Smooth muscle cell (in vitro differentiated cells): Measurements from ENCODE around the gene CACNA1E. TPM values are rescaled to one million over a fixed set of nuclear protein-coding genes. Genes with fewer than 3 reads are reported as not detected.

Source experiments
- DNase-seq: peaks from one replicate; lab custom pipeline; 2025; ENCODE audit not compliant: unreplicated experiment; lab: John Stamatoyannopoulos, UW
- H2AFZ ChIP-seq: fragments of 200-600 bp; sonication (generic); 2 replicates; pipeline ENCODE4 v1.6.0; 2016; ENCODE audit warnings: antibody characterized with exemption, low read depth, mild to moderate bottlenecking
- H3F3A ChIP-seq: fragments of 200-600 bp; sonication (generic); 2 replicates; pipeline ENCODE4 v1.6.0; 2017; ENCODE audit warnings: antibody characterized with exemption, low read depth
- H3K27ac ChIP-seq: fragments of 200-600 bp; sonication (generic); 2 replicates; pipeline ENCODE4 v1.5.1; 2016; ENCODE audit warnings: low read depth, mild to moderate bottlenecking
- H3K27me3 ChIP-seq: fragments of 200-600 bp; sonication (generic); 2 replicates; pipeline ENCODE4 v1.6.1; 2016; ENCODE audit warnings: low read depth, mild to moderate bottlenecking
- H3K36me3 ChIP-seq: fragments of 200-600 bp; sonication (generic); 2 replicates; pipeline ENCODE4 v1.5.1; 2016; ENCODE audit warnings: low read depth
- H3K4me1 ChIP-seq: fragments of 200-600 bp; sonication (generic); 2 replicates; pipeline ENCODE4 v1.5.1; 2016; ENCODE audit warnings: low read depth
- H3K4me2 ChIP-seq: fragments of 200-600 bp; sonication (generic); 2 replicates; pipeline ENCODE4 v1.6.0; 2016; ENCODE audit warnings: mild to moderate bottlenecking
- H3K4me3 ChIP-seq: fragments of 200-600 bp; sonication (generic); 2 replicates; pipeline ENCODE4 v1.5.1; 2016; ENCODE audit warnings: mild to moderate bottlenecking
- H3K79me2 ChIP-seq: fragments of 200-600 bp; sonication (generic); 2 replicates; pipeline ENCODE4 v1.6.0; 2016; ENCODE audit warnings: low read depth, mild to moderate bottlenecking
- H3K9ac ChIP-seq: fragments of 200-600 bp; sonication (generic); 2 replicates; pipeline ENCODE4 v1.6.0; 2016; ENCODE audit warnings: low read depth
- H3K9me3 ChIP-seq: fragments of 200-600 bp; sonication (generic); replicated peaks from 2 replicates; pipeline ENCODE4 v1.5.1; 2016; ENCODE audit warnings: low read depth
- H4K20me1 ChIP-seq: fragments of 200-600 bp; sonication (generic); 2 replicates; pipeline ENCODE4 v1.6.0; 2016; ENCODE audit warnings: low read depth
- WGBS: methylation state at CpG from one replicate; pipeline ENCODE4 v1.1.7; 2016; ENCODE audit warnings: low lambda C conversion rate; 5-methylcytosine and 5-hydroxymethylcytosine counted together
- polyA plus RNA-seq: library from polyadenylated mRNA; unstranded; fragments of >200 nt; fragmentation: Nextera tagmentation; extraction: Ambion mirVana; gene quantifications from 2 replicates; pipeline ENCODE4 v1.2.1, GENCODE V29; 2016
- total RNA-seq: library from RNA; depleted of rRNA; stranded (reverse); fragments of >200 nt; gene quantifications from 2 replicates; pipeline ENCODE4 v1.2.3, GENCODE V29; 2014
- TF ChIP-seq, protein P1 (sequence below): fragments of 200-600 bp; sonication (generic); IDR thresholded peaks from 2 replicates; pipeline ENCODE4 v1.5.1; 2017; ENCODE audit warnings: borderline replicate concordance, mild to moderate bottlenecking, antibody characterized with exemption; ENCODE audit not compliant: insufficient read depth, poor library complexity, severe bottlenecking

Gene CACNA1E
- total and polyA plus RNA-seq, 2 experiments from 2014 or later = not detected

DNA sequence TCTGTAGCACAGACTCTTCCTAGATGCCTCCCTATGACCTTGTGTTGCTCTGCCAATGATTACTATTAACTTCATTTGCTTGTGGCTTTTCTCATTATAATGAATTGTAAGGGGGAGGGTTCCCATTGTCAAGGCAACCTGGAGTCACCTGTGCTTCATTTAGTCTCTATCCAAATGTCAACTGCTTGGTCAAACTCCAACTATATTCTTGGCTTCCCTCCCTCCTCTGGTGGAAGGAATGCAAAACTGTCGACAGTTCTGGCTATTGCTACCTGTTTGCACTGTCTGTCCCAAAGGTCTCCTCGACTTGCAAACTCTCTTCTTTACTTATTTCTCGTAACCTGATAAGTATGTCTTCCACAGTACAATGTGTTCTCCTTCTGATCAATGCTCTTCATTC, 100.3 kb downstream of the CACNA1E start:
- TF ChIP-seq, protein P1, sequence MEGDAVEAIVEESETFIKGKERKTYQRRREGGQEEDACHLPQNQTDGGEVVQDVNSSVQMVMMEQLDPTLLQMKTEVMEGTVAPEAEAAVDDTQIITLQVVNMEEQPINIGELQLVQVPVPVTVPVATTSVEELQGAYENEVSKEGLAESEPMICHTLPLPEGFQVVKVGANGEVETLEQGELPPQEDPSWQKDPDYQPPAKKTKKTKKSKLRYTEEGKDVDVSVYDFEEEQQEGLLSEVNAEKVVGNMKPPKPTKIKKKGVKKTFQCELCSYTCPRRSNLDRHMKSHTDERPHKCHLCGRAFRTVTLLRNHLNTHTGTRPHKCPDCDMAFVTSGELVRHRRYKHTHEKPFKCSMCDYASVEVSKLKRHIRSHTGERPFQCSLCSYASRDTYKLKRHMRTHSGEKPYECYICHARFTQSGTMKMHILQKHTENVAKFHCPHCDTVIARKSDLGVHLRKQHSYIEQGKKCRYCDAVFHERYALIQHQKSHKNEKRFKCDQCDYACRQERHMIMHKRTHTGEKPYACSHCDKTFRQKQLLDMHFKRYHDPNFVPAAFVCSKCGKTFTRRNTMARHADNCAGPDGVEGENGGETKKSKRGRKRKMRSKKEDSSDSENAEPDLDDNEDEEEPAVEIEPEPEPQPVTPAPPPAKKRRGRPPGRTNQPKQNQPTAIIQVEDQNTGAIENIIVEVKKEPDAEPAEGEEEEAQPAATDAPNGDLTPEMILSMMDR = peak; percentile 12
- H3K4me3 ChIP-seq = no peak overlapping the region
- WGBS = 60% methylated on average over 3 of the region's 3 CpGs

DNA sequence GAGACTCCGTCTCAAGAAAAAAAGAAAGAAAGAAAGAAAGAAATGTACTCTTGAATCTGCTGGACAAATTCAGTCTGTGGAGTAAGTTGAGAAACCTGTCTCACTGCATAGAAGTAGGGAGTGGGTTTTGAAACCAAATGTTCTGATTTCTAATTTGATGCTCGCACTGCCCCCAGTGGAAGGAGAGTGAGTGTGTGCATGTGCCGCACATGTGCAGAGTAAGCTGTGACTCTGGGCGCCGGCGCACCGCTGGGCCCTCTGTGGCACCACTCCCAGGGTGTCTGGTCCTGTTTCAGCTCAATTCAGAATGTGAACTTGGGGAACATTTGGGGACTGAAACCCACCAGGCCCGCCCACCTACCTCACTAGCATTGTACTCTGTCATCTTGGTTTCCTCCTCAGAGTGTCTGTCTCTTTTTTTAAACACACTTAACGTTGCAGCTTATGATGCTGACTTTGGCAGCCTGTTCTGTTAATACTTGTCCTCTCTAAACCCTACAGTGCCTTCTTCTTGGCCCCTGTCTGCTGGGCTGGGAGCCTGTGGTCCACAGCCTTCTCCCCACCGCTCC, 104.6 kb downstream of the CACNA1E start:
- H3K36me3 ChIP-seq = no peaks in the 10 kb centered on the region
- no peak overlapping the region for H2AFZ ChIP-seq
- H3K4me2 ChIP-seq = no peak overlapping the region
- H3F3A ChIP-seq = no peaks in the 10 kb centered on the region
- no peaks in the 10 kb centered on the region for H3K79me2 ChIP-seq
- no peak overlapping the region for H3K4me3 ChIP-seq
- 79% methylated on average over 10 of the region's 10 CpGs for WGBS
- H3K4me1 ChIP-seq = no peaks in the 10 kb centered on the region
- no peak overlapping the region for H3K27ac ChIP-seq
- H3K27me3 ChIP-seq = peaks cover 5% of the 10 kb centered on the region
- no peak overlapping the region for H3K9ac ChIP-seq
- TF ChIP-seq, protein P1 = no peak
- no peak for DNase-seq
- H3K9me3 ChIP-seq = no peaks in the 10 kb centered on the region
- no peaks in the 10 kb centered on the region for H4K20me1 ChIP-seq

More for the DNA sequence above, 100.3 kb downstream of the CACNA1E start:
- Histone ChIP-seq H4K20me1 (no peaks in the 10 kb centered on the region), H3K79me2 (no peaks in the 10 kb centered on the region), H3F3A (no peaks in the 10 kb centered on the region), H3K27me3 (no peaks in the 10 kb centered on the region), H3K9me3 (no peaks in the 10 kb centered on the region), H3K4me2 (no peak overlapping the region), H2AFZ (no peak overlapping the region), H3K9ac (no peak overlapping the region), H3K27ac (no peak overlapping the region), H3K36me3 (no peaks in the 10 kb centered on the region), H3K4me1 (no peaks in the 10 kb centered on the region)
- no peak for DNase-seq

DNA sequence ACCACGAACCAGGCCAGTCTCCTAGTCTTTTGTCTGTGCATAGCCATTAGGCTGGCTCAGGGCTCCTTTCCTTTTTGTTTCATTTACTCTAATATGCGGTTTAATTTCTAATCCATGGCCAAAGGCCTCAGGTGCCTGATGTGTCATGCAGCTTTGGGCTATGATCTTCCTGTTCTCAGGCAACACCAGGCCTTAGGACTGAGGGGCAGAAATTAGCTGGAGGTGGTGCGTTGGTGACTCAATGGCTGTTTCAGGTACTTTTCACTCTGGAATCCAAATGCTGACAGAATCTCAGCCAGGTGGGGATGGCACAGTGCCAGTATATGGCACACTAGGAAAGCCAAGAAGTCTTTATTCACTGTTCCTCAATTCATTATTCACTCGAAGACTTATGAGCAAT, 105.3 kb downstream of the CACNA1E start:
- H3K4me3 ChIP-seq = no peak overlapping the region
- no peaks in the 10 kb centered on the region for H3K79me2 ChIP-seq
- H3K27me3 ChIP-seq = peaks cover 8% of the 10 kb centered on the region
- H2AFZ ChIP-seq = no peak overlapping the region
- DNase-seq = no peak
- no peaks in the 10 kb centered on the region for H4K20me1 ChIP-seq
- H3K9ac ChIP-seq = no peak overlapping the region
- no peaks in the 10 kb centered on the region for H3K9me3 ChIP-seq
- 86% methylated on average over 4 of the region's 4 CpGs for WGBS
- no peaks in the 10 kb centered on the region for H3K4me1 ChIP-seq
- H3K4me2 ChIP-seq = no peak overlapping the region
- TF ChIP-seq, protein P1 = no peak
- no peaks in the 10 kb centered on the region for H3F3A ChIP-seq
- H3K36me3 ChIP-seq = no peaks in the 10 kb centered on the region
- H3K27ac ChIP-seq = no peak overlapping the region

DNA sequence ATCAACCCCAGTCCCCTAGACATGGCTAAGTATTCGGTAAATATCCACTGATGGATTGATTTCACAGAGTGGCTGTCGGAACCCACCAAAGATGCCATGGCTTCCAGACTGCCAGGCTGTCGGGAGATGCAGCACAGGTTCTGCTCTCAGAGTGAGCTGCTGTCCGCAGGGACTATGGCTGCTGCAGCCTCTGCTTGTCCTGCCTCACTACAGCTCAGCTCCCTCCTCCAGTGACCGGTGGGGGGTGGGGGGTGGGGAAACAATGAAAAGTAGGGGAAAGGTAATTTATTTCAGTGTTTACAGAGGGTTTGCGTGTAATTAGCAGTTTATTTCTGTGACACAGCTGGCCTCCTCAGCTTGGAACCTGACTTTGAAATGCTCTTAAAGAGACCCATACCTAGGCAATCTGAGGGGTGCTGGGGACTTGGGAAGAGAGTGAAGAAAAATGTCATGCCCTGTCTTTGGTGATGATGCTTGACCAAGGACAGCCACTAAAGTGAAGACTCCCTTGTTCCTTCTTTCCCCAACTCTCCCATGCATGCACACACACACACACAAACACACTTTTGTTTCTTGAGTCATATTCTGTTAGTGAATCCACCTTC, 109.0 kb downstream of the CACNA1E start:
- no peak overlapping the region for H3K27ac ChIP-seq
- TF ChIP-seq, protein P1 = no peak
- no peaks in the 10 kb centered on the region for H3K79me2 ChIP-seq
- no peak overlapping the region for H3K9ac ChIP-seq
- no peak overlapping the region for H2AFZ ChIP-seq
- no peaks in the 10 kb centered on the region for H3K36me3 ChIP-seq
- H3K4me1 ChIP-seq = no peaks in the 10 kb centered on the region
- H3K9me3 ChIP-seq = no peaks in the 10 kb centered on the region
- H3K4me3 ChIP-seq = no peak overlapping the region
- peaks cover 8% of the 10 kb centered on the region for H3K27me3 ChIP-seq
- H3F3A ChIP-seq = no peaks in the 10 kb centered on the region
- no peak for DNase-seq
- H3K4me2 ChIP-seq = no peak overlapping the region
- 52% methylated on average over 6 of the region's 6 CpGs for WGBS
- no peaks in the 10 kb centered on the region for H4K20me1 ChIP-seq
